RWPE2 (cell line): ENCODE data around the gene STAMBPL1.

Experiments used
- ATAC-seq: fragments of 200-7000 bp; cut with Tn5 transposase; 3 replicates; pipeline ENCODE4 v1.9.1; 2021; ENCODE audit warnings: low read depth
- DNase-seq: peaks from one replicate; pipeline ENCODE4 v3.0.0-alpha.2; 2020; ENCODE audit warnings: low spot score
- H3K27ac ChIP-seq: fragments of 450-650 bp; 2 replicates; pipeline ENCODE4 v1.5.1; 2017; ENCODE audit warnings: mild to moderate bottlenecking; ENCODE audit not compliant: poor library complexity, severe bottlenecking
- H3K27me3 ChIP-seq: fragments of 250-450 bp; sonication (Bioruptor Pico); 2 replicates; pipeline ENCODE4 v1.5.1; 2021; ENCODE audit warnings: mild to moderate bottlenecking, moderate library complexity; ENCODE audit not compliant: insufficient read depth, poor library complexity, severe bottlenecking
- H3K36me3 ChIP-seq: fragments of 250-450 bp; sonication (Bioruptor Pico); 2 replicates; pipeline ENCODE4 v1.5.1; 2020; ENCODE audit warnings: low read depth, mild to moderate bottlenecking, moderate library complexity
- H3K4me1 ChIP-seq: fragments of 250-450 bp; sonication (Bioruptor Pico); 2 replicates; pipeline ENCODE4 v1.5.1; 2021; ENCODE audit warnings: mild to moderate bottlenecking, moderate library complexity; ENCODE audit not compliant: insufficient read depth, poor library complexity, severe bottlenecking
- H3K4me3 ChIP-seq: fragments of 250-450 bp; sonication (Bioruptor Pico); 2 replicates; pipeline ENCODE4 v1.5.1; 2021; ENCODE audit warnings: mild to moderate bottlenecking, moderate library complexity; ENCODE audit not compliant: severe bottlenecking
- H3K9me3 ChIP-seq: fragments of 250-450 bp; sonication (Bioruptor Pico); 2 replicates; pipeline ENCODE4 v1.5.1; 2021; ENCODE audit warnings: mild to moderate bottlenecking, moderate library complexity; ENCODE audit not compliant: severe bottlenecking
- TF ChIP-seq, protein P1 (sequence below): fragments of 450-650 bp; IDR thresholded peaks from one replicate; pipeline ENCODE4 v1.5.1; 2017; ENCODE audit warnings: mild to moderate bottlenecking, moderate library complexity; ENCODE audit not compliant: poor library complexity, severe bottlenecking

STAMBPL1 gene

DNA sequence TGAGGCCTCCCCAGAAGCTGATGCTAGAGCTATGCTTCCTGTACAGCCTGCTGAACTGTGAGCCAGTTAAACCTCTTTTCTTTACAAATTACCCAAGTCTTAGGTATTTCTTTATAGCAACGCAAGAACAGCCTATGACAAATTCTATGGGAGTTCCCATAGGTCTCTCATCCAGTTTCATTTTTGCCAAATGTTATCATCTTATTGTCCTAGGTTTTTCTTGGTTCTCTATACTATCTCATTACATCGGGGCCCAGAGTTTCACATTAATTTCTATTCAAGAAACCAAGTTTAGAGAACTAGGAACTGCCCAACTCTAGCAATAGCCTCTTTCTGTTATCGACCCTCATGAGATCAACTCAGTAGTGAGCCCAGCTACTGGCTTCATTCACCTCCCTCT lies 56.6 kb downstream of the STAMBPL1 start:
- TF ChIP-seq, protein P1, sequence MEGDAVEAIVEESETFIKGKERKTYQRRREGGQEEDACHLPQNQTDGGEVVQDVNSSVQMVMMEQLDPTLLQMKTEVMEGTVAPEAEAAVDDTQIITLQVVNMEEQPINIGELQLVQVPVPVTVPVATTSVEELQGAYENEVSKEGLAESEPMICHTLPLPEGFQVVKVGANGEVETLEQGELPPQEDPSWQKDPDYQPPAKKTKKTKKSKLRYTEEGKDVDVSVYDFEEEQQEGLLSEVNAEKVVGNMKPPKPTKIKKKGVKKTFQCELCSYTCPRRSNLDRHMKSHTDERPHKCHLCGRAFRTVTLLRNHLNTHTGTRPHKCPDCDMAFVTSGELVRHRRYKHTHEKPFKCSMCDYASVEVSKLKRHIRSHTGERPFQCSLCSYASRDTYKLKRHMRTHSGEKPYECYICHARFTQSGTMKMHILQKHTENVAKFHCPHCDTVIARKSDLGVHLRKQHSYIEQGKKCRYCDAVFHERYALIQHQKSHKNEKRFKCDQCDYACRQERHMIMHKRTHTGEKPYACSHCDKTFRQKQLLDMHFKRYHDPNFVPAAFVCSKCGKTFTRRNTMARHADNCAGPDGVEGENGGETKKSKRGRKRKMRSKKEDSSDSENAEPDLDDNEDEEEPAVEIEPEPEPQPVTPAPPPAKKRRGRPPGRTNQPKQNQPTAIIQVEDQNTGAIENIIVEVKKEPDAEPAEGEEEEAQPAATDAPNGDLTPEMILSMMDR = no peak
- H3K27ac ChIP-seq = no peak overlapping the region

DNA sequence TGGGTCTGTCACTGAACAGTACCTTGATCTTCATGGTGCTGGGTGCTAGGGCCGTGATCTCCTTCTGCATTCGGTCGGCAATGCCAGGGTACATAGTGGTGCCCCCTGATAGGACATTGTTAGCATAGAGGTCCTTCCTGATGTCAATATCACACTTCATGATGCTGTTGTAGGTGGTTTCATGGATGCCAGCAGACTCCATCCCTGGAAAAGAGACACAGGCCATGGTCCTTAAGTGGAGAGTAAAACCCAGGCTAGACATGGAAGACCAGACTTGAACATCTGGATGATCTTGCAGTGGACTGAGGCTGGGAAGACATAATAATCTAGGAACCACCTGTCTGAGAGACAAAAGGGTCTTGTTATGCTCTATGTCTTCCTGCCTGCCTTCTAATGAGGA lies 58.0 kb downstream of the STAMBPL1 start:
- TF ChIP-seq, protein P1 = no peak

More for the DNA sequence above, 56.6 kb downstream of the STAMBPL1 start:
- DNase-seq (no peak), ATAC-seq (no peak)
- H3K36me3 ChIP-seq = no peaks in the 10 kb centered on the region
- no peaks in the 10 kb centered on the region for H3K27me3 ChIP-seq
- H3K9me3 ChIP-seq = no peaks in the 10 kb centered on the region
- no peak overlapping the region for H3K4me3 ChIP-seq
- peaks cover 3% of the 10 kb centered on the region for H3K4me1 ChIP-seq

DNA sequence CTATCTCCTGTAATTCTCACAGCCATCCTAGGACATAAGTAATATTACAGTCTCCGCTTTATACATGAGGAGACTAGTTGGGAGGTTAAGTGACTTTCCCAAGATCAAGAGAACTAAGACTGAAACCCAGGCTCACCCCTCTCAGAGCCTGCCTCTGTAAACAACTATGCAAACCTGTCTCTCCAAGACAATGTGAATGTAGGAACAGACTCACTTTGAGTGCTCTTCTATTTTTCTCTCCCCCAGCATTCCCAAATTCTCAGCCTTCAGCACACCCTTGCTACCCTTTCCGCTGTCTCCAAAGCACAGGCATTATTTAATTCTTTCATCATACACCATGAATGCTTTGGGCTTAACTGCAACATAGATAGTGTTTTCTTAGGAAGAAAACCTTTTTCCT lies 58.9 kb downstream of the STAMBPL1 start:
- no peak for DNase-seq
- TF ChIP-seq, protein P1 = no peak
- no peak for ATAC-seq
- Histone ChIP-seq H3K9me3 (no peaks in the 10 kb centered on the region), H3K4me3 (no peak overlapping the region), H3K36me3 (no peaks in the 10 kb centered on the region), H3K4me1 (peaks cover 3% of the 10 kb centered on the region), H3K27me3 (no peaks in the 10 kb centered on the region), H3K27ac (no peak overlapping the region)

More for the DNA sequence above, 58.0 kb downstream of the STAMBPL1 start:
- Histone ChIP-seq H3K4me3 (no peak overlapping the region), H3K36me3 (no peaks in the 10 kb centered on the region), H3K9me3 (no peaks in the 10 kb centered on the region), H3K27ac (no peak overlapping the region), H3K4me1 (peaks cover 3% of the 10 kb centered on the region), H3K27me3 (no peaks in the 10 kb centered on the region)
- ATAC-seq (no peak), DNase-seq (no peak)

DNA sequence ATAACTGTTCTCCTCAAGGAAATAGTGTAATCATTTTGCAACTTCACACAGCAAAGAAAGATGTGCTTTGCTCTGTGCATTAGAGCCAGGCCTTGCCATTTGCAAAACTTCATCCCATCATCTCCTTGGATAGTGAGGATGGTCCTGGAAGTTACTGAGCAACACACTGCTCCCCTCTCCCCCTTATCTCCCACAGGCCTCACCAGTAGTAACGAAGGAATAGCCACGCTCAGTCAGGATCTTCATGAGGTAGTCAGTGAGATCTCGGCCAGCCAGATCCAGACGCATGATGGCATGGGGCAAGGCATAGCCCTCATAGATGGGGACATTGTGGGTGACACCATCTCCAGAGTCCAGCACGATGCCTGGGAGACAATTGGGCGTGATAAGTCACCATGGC lies 61.0 kb downstream of the STAMBPL1 start:
- TF ChIP-seq, protein P1 = no peak
- Histone ChIP-seq H3K27me3 (no peaks in the 10 kb centered on the region), H3K4me3 (no peak overlapping the region), H3K36me3 (no peaks in the 10 kb centered on the region), H3K27ac (no peak overlapping the region), H3K4me1 (no peaks in the 10 kb centered on the region), H3K9me3 (no peaks in the 10 kb centered on the region)
- no peak for ATAC-seq
- DNase-seq = no peak

DNA sequence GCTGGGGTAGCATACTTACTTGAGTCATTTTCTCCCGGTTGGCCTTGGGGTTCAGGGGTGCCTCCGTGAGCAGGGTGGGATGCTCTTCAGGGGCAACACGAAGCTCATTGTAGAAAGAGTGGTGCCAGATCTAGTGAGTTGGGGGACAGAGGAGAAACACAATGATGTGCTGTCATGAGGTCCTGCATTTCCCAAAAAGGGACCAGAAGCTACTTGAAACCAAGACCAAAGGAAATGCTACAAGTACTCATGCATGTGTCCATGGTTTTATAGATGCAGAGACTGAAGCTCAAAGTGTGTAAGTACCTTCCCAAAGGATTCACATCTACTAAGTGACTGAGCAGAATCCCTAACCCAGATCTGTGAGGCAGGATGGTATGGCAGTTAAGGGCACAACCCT lies 63.7 kb downstream of the STAMBPL1 start:
- TF ChIP-seq, protein P1 = no peak
- no peak overlapping the region for H3K27ac ChIP-seq
- no peak overlapping the region for H3K4me3 ChIP-seq
- no peaks in the 10 kb centered on the region for H3K27me3 ChIP-seq
- no peaks in the 10 kb centered on the region for H3K9me3 ChIP-seq
- H3K4me1 ChIP-seq = no peaks in the 10 kb centered on the region
- DNase-seq (no peak), ATAC-seq (no peak)
- H3K36me3 ChIP-seq = no peaks in the 10 kb centered on the region
